Stimulated activated CD4-positive, alpha-beta T cell treated with anti-CD3 and anti-CD28 coated beads, TNF-alpha, amount 100 ng/mL, for 48 hours (primary cell): Measurements from ENCODE around the gene FGF3.

Source experiments
- DNase-seq, 3 donors: peaks; one replicate each; pipeline ENCODE4 v3.0.0-alpha.2; 2020; ENCODE audit warnings: low read depth in 3 of 3

FGF3 gene

DNA sequence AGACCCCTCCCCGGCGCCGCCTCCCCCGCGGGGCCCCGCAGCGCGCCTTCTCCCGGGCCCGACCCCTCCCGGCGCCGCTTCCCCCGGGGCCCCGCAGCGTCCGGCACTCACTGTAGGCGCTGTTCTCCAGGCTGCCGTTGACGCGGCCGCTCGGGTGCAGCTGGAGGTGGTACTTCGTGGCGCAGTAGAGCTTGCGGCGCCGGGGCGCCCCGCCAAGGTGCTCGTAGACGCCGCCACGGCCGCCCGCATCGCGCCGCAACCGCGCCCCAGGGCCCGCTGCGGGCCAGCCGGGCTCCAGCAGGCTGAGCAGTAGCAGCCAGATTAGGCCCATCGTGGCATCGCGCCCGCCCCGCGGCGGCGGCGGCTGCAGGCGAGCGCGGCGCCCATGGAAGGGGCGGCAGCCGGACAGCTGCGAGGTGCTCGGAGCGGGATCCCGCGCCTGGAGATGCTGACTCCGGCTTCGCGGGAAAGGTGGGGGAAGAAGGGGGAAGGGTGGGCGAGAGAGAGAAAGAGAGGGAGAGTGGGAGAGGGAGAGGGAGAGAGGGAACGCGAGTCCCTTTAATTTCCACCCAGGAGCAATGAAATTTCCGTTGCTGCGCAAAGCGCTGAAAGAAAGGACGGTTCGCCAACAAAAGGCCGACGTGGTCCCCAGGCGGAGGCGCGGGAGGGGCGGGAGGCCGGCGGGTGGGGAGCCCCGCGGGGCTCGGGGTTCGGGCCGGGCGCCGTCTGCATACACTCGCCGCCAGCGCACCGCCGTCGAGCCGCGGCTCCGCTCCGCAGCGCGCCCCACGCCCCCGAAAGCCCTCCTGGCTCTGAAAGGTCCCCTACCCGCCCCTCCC is at the start of gene FGF3:
Gene FGF3, minus strand, starts transcription at position 814 of the 839 bp plus-strand sequence. Its CDS starts 483 bp downstream, at position 331.
- no peak for DNase-seq

DNA sequence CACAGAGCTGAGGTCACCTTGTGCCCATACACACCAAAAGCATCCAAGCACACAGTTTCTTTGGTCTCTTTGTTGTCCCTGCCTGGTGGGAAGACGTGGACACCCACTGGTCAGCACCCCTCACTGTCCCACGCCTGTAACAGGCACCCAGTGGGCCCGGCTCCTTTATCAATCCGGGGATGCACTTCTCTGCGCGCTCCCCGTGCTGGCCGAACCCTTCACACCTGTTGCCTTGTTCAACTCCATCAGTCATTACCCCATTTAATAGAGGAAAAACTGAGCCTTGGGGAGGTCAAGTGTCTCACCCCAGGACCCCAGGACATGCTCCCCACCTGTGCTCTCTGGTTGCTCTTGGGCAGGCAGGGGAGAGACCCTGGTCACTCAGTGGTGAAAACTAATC is 49.7 kb upstream of the FGF3 start:
- no peak for DNase-seq

DNA sequence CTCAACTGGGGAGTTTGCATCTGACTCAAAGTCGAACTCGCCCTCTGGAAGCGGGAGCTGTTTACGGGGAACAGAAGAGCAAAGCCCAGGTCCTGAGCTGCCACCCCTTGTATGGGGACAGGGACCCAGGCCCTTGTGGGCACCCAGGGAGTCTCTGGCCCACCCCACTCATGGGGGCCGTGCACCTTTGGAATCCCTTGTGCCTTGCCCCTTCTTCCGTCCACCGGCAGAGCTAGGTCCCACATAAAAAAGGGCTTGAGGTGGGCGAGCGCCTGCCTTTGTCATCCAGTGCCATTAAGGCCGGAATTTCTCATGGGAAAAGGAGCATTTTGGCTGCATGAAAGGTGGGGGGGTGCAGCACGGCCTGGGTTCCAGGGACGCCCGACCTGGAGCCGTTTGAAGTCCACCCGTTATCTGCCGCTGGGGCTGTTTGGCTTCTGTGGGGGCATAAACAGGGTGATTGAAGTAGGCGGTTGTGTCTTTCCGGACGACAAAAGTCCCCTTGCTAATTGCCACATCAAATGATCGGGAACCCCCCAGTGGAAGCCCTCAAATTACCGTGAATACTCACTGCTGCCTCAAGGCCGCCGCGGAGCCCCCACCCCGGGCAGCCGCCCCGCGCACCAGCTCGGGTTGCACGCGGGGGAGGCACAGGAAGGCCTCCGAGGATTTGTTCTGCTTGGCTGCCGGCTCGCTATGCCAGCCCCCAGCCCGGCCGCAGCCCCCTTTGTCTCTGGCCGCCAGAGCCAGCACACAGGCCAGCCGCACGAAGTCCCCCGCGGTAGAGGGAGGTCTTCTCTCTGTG is 49.0 kb upstream of the FGF3 start:
- DNase-seq, result no peak

DNA sequence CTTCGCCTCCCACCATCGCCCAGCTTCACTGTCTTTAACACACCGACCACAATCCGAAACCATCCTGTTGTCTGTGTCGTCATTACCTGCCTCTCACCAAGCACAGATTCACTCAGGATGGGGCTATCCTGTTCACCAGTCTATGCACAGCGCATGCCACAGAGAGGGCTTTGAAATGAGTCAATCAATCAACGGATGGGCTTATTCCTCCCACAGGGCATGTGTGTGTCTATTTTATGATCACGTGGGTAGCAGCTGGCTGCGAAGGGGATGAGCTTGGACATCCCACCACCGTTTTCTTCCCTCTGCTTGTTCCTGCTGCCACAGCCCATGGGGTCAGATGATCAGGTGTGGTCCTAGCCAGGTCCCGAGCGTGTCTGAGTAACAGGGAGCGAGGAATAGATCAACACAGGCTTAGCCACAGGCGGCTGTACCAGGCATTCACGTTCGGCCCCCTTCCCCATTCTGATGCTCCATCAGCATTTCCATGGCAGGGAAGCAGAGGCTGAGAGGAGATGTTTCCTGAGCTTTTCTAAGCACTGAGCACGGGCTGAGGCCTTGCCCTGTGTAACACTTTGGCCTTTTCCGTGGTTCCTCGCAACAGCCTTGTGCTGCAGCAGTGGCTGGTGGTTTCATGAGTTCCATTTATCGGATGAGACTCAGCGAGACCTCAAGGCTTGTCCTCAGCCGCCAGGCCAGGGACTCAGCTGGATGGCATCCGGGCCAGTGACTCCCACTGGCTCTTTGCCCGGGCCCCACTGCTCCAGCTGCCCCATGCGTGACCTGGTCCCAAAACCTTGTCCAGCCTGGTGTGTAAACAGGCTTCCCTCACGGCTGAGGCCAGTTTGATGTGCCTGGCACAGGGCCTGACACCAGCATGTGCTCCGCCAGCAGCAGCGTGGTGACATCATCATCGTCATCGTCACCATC is 48.1 kb upstream of the FGF3 start:
- DNase-seq, result no peak

DNA sequence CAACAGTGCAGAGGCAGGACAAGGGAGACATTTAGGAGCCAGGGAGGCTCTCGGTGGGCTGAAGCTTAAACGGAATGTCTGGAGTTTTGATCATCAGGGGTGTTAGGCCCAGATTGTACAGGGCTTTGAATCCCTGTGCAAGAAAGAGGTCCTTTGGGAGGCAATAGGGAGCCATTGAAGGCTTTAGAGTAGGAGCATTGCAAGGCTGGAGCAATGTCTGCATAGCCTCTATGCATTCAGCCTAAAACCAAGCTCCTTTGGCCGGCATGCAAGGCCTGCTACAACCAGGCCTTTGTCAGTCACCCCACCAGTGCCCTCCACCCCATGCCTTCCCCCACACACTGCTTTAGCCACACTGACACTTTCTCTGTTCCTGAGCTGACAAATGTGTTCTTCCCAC is 47.4 kb upstream of the FGF3 start:
- DNase-seq, result no peak

DNA sequence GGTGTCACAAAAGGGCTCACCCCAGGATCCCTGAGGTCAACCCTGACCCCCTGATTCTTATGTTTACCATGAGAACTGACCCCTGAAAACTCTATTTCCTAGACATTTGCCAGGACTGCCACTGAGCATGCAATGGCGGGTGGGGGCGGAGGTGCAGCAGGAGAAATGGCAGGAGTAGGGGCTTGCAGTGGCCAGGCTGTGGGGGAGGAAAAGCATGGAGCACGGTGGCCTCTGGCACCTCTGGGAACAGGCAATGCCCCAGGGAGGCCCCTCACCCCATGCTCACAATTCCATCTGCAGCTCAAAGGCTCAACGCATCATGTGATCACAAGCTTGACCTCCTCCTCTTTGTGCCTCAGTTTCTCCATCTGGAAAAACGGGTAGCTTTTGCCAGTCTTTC is 46.5 kb upstream of the FGF3 start:
- no peak for DNase-seq

DNA sequence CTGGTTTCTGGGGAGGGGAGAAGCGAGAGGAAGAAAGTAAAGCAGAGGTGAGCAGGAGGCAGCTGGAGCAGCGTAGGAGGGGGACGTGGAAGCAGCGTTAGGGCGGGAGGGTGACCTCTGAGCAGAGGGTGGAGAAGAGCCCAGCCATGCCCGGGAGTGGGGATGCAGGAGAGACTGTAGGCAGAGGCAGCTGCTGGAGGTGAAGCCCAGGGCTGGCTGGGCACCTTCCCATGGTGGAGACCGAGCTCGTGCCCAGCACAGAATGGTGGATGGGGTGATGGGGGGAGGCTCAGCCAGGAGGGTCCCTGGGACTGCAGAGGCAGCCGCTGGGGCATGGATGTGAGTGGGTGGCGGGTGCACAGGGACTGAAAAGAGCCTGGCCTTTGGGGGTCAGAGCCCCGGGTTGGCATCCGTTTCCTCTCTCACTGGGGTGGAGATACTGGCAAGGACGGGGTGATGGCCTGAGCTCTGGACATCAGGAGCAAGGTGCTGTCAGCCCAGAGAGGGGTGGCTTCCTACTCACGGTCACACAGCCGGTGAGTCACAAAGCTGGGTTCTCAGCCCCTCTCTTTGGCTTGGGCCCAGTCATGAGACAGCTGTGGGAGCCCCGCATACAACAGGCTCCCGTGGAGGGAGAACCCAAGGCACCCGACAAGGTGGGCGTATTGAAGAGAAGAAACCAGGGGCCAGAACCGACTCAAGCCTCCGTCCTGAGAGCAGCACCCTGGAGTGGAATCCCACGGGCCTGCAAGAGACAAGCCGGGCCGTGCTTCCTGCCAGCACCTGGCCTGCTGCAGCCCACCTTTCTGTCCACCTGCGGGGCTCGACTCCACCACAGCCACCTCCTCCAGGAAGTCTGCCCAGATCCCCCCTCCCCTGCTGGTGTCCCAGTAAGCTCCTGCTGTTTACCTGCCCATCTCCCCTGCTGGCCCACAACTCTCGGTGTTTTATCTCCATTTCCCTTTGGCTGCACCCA is 45.8 kb upstream of the FGF3 start:
- DNase-seq, result no peak

DNA sequence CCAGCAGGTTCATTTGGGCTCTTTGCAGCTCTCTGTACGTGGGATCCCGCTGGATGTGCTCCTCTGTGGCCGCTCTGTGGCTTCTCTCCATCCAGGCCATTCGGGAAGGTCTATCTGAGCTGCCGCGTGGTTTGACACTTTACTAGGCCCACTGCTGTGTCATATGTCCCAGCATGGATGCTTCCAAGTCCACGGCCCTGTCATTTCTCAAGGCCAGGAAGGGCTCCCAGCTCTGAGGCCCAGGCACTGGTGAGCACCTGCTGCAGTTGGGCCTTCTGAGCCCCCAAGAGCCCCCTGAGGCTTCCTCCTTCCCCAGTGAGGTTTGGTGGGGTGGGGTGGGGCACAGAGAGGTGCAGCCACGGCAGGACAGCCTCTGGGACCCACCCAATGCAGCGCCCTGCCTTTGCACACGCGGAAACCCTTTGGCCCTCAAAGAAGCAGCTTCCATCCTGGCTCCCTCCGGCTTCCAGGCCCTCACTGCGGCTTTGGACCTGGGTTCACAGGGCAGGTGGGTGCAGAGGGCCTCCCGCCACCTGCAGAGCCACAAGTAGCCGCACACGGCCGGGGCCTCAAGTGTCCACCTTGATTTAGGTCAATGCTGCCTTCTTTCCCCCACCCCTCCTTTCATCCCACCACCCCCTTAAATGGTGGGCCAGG is 44.5 kb upstream of the FGF3 start:
- no peak for DNase-seq

DNA sequence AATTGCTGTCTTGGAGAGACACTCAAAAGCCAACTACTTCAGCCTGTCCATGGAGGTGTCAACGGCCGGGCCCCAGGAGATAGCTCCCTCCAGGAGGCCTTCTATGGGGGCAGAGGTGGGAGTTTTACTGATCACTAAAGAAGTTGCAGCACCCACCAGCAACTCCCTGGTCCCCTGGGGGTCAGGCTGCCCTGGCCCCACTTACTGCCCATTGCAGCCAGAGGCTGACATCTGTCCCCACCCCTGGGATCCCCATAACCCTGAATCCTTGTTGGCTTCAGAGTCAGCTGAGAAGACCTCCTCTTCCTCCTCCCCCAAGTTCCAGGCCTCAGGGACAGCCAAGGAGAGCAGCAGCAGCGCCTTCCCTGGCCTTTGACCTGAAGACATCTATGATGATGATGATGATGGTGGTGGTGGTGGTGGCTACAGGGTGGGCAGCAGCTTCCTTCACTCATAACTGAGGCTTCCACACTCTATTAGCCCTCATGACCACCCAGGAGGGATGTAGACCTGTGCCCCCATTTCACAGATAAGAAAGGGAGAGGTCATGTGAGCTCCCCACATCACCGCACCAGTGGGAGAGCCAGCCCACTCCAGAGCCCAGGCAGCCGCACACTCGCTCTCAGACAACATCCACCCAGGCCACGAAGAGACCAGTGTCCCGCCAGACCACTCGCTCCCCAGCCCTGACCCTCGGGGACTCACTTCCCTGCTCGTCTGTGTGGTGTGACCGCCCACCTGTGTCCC is 43.8 kb upstream of the FGF3 start:
- DNase-seq, result no peak

DNA sequence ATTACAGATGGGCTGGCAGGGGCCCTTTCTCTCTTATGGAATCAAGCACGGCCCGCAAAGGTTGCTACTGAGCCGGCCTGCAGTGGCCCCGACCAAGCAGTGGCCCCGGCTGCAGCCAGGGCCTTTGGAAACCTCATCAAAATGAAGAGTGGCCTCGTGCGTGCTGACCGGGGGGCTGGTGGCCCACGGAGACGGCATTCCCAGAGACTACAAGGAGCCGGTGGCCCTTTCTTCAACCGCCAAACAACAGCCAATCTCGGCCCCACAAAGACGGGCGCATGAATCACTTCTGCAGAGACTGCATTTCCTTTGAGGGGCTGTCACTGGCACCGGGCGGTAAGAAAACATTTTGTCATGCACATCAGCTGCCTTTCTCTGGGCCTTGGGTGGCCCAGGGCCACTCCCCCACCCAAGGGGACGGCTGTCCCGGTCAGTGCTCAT is 43.1 kb upstream of the FGF3 start:
- DNase-seq, result no peak

DNA sequence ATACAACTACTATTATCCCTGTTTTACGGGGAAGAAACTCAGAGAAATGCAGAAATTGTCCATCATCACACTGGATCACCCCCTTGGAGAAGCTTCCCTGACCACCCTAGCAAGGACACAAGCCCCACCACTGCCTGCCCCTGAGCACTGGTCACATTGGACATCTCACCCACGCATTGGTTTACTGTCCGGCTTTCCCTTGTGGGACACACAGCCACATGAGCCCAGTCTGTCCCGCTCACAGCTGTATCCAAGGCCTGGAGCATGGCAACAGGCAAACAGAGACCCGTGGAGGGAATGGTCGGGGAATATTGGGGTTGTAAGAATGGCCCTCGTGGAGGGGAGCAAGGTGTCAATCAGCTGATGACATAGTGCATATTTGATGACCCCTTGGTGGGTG is 42.7 kb upstream of the FGF3 start:
- no peak for DNase-seq

DNA sequence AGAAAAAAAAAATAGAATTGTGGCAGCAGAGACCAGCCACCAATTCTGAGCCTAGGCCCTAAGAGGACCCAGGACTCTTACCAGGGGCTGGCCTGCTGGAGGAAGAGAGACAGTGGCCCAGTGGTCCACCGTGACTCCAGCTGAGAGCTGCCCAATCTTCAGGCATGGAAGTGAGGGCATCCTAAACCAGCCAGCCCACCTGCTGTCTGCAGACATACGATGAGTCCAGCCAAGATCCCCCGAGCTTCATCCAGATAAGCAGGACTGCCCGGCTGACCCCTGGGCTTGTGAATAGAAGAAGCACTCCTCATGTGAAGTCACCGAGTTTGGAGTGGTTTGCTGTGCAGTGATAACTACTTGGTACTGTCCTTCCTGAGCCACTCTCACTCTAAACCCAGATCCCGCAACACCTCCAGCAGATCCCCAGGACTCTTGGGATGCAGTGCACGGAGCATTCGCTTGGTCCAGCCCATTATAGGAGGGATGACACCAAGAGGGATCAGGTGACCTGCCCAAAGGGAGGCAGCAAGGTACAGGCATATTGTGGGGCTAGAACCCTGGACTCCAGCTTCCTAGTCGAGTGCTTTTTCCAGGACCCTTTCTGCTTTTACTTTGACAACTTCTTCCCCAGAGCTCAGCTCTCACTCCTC is 41.7 kb upstream of the FGF3 start:
- no peak for DNase-seq

DNA sequence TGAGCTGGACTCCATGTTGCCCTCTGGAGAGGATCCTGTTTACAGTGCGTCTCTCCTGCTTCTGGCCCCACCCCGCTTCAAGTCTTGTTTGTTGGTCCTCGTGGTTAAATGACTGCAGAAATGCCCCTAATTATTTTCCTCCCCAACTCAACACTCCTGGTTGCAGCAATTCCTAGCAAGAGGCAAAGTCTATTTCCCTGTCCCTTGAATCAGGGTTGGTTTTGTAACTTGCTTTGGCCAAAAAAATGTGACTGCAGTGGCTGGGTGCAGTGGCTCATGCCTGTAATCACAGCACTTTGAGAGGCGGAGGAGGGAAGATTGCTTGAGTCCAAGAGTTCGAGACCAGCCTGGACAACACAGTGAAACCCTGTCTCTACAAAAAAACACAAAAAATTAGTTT is 41.0 kb upstream of the FGF3 start:
- DNase-seq, result no peak

DNA sequence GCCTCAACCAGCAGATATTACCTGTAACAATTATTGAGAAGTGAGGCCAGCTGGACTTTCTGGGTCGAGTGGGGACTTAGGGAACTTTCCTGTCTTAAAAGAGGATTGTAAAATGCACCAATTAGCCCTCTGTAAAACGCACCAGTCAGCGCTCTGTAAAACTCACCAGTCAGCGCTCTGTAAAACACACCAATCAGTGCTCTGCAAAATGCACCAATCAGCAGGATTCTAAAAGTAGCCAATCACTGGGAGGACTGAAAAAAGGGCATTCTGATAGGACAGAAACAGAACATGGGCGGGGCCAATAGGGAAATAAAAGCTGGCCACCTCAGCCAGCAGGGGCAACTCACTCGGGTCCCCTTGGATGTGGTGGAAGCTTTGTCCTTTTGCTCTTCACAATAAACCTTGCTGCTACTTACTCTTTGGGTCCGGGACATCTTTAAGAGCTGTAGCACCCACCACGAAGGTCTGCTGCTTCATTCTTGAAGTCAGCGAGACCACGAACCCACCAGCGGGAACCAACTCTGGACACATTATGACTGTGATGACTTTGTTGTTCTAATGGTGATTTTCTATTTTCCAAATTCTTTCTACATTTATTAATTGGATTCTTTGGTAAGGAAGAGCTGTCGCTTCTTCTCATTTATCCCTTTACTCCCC is 40.2 kb upstream of the FGF3 start:
- DNase-seq, result no peak

DNA sequence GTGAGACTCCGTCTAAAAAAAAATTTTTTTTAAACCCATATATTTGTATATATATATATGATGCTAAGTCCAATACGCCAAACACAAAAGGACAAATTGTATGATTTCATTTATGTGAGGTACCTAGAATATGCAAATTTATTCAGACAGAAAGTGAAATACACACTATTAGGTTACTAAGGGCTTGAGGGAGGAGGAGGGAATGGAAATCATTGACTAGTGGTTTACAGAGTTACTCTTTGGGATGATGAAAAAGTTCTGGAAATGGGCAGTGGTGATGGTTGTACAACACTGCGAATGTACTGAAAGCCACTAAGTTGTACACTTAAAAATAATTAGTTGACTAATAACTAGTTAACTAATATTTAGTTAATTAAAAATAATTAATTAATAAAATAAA is 36.2 kb upstream of the FGF3 start:
- no peak for DNase-seq

DNA sequence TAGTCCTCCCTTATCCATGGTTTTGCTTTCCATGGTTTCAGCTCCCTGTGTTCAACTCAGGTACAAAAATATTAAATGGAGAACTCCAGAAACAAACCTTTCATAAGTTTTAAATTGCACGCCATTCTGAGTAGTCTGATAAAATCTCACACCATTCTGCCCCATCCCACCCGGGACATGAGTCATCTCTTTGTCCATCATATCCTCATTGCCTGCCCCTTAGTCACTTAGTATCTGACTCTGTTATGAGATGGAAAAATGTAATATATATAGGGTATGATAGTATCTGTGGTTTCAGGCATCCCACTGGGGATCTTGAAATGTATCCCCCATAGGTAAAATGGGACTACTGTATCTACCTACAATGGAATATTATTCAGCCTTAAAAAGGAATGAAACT is 35.5 kb upstream of the FGF3 start:
- DNase-seq, result no peak

DNA sequence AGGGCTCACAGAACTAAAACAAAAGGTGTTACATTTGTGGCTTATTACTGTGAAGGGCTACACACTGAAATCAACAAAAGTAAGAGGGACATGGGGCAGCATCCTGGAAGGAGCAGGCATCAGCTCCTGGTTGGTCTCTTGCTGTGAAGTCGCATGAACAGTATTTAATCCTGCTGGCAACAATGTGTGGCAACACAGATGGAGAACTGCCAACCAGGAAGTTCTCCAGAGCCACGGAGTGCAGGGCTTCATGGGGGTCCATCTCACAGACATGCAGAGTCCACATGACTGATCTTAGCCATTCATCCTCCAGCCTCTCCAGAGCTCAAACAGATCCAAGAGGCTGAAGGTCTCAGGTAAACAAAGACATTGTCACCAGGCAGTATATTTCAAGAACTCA is 32.8 kb upstream of the FGF3 start:
- no peak for DNase-seq

DNA sequence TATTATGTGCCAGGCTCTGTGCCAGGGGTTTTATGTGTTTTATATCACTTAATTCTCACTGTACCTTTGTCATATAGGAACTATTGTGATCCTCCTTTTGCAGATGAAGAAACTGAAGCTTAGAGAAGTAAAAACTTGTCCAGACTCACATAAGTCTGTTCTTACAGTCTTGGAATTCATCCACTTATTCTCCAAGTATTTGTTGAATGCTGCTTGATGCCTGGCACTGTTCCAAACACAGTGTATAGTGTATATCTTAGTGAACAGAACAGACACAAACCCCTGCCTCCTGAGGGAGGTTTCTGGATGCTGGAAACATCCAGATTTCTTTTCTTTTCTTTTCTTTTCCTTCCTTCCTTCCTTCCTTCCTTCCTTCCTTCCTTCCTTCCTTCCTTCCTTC is 29.0 kb upstream of the FGF3 start:
- DNase-seq, result no peak
